ENCODE measurements around the gene HOXA9.

HOXA9 gene

DNA sequence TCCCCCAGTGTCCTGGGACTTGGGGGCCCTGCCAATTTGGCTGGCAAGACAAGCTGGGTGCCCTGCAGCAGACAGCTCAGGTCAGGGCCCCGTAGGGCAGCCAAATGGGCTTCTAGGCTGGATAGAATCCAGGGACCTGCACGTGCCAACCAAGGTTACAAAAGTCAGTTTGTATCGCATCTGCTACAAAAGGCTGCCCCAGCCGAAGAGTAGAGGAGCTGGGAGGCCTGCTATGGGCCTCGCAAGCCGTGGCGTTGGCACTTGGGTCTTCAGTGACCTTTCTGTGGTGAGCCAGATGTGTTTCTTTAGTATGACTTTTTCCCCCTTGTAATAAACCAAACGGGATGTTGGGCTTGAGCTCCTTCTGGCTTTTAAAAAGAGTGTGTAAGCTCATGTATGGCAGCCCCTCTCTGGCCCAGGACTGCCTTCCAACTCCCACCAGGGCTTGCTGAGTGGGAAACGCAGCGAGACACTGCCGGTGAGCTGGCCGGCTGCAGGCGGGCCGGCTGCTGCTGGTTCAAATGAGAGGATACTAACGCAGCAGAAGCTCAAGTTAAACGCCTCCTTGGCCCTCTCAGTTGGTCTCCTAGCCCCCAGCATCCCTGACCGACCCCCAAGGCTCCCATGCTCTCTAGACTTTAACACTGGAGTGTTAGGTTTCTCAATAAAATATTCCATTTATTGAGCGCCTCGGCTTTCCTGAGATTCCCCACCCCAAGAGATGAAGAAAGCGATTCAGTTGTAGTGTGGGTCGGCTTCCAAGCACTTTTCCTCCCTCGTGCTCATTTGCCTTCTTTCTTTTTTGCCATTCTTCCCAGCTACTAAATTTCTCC, 11.8 kb upstream of the HOXA9 start:
- no peak for DNase-seq (ENCODE audit: low read depth in 2 of 2)

- DNase-seq (ENCODE audit: low read depth in 2 of 2): no peak
Observed at GRCh38 chr7:27176524-27176845, 11.1 kb upstream of the HOXA9 start.

GRCh38 chr7:27175626-27176523, 10.5 kb upstream of the HOXA9 start:
- no peak for DNase-seq (ENCODE audit: low read depth in 2 of 2)

DNA sequence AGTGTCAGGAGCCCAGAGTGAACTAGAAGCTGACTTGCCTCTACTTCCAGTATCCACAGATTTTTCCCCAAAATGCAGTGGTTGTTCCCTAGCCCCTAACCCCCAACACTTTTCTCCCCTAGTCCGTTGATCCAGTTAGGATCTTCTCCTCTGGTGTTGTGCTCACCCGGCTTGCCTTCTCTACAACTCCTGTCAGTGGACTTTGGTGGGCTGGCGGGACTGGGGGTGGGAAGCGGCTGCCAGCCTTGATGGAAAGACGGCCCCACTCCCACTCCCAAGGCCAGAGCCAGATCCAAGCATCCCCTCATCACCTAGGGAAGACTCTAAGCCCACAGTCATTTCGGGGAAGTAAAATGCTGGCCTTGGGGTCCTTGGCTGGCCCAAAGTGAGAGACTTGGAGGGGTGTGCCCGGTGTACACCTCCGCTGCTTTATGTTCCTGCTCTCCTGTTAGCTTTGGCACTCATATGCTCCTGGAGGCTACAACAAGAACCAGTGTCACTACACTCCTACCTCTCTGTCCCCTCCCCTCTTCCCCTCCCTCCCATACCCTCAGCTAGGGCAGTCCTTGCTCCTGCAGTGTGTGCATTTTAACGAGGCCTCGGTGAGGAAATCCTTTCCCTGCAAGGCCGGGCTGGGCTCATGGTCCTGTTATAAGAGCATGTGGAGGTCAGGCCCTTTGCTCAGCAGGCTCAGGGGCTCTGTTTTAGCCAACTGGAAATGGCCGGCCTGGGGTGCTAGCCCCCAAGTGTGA, 9.7 kb upstream of the HOXA9 start:
- DNase-seq (ENCODE audit: low read depth in 2 of 2): no peak

DNA sequence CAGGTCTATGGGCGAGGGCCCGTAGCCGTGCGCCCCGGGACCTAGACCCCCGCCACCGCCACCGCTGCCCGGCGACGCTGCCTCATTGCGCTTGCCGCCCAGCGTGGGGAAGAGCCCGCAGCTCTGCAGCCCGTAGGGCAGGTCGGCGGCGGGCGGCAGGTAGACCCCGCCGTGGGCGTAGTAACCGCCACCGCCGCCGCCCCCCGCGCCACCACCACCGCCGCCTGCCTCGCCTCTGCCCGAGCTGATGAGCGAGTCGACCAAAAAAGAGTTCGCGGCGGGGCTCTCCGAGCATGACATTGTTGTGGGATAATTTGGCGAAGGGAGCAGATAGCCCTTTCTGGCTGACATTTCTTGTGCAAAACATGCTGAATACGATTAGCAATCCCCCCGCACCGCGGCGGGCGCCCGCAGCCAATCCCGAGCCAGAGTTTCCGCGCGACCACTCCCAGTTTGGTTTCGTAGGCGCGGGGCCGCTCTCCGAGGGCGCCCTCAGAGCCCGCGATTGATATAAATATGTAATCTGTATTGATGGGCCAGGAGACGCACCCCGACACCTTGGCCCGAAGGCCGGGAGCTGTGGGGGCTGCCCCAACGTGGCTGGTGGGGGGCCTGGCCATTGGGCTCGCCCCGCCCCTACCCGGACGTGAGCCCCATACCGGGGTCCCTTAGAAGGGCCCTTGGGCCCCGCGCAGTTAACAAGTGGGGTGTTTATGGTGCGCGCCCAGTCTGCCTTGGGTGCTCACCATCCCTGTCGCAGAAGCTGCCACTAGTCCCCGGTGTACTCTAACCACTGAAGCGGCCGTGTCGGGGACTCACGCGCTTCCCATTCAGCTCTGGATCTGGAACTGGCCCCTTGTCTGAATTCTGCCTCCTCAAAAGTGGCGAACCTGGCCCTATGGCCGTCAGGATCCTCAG, 8.9 kb upstream of the HOXA9 start, which contains the start of gene HOXA10:
Gene HOXA10 (minus strand): TSS at position 365 of the 918 bp plus-strand sequence. CDS start 14 bp downstream, at position 351.
- DNase-seq (ENCODE audit: low read depth in 2 of 2): no peak

DNA sequence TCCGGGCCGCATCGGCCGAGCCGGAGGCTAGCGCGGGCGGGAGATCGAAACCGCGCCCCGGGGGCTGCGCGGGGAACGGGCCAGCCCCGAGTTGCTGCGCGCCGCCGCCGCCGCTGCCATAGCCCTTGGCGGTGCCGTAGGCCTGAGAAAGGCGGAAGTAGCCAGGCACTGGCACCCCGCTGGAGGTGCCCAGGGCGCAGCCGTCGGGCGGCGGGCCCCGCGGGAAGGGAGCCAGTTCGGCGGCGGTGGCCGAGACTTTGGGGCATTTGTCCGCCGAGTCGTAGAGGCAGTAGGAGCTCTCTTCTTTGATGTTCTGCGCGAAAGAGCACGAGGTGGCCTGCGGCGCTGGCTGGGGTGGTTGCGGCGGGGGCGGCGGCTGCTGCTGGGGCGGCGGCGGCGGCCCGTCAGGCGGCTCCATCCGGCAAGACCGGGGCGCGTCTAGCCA, 8.2 kb upstream of the HOXA9 start:
- DNase-seq (ENCODE audit: low read depth in 2 of 2): no peak

- DNase-seq (ENCODE audit: low read depth in 2 of 2): no peak
Observed at GRCh38 chr7:27172823-27173510, 7.6 kb upstream of the HOXA9 start.

- DNase-seq (ENCODE audit: low read depth in 2 of 2): no peak
Observed at GRCh38 chr7:27172315-27172774, 7.0 kb upstream of the HOXA9 start.

GRCh38 chr7:27171637-27172314, 6.4 kb upstream of the HOXA9 start:
- no peak for DNase-seq (ENCODE audit: low read depth in 2 of 2)

- DNase-seq (ENCODE audit: low read depth in 2 of 2): no peak
Observed at GRCh38 chr7:27171325-27171636, 5.9 kb upstream of the HOXA9 start.

- DNase-seq (ENCODE audit: low read depth in 2 of 2): no peak
Observed at GRCh38 chr7:27170426-27171324, 5.3 kb upstream of the HOXA9 start.

- DNase-seq (ENCODE audit: low read depth in 2 of 2): no peak
Observed at GRCh38 chr7:27169658-27170425, 4.5 kb upstream of the HOXA9 start.

GRCh38 chr7:27168265-27168947, 3.1 kb upstream of the HOXA9 start:
- DNase-seq (ENCODE audit: low read depth in 2 of 2): no peak

DNA sequence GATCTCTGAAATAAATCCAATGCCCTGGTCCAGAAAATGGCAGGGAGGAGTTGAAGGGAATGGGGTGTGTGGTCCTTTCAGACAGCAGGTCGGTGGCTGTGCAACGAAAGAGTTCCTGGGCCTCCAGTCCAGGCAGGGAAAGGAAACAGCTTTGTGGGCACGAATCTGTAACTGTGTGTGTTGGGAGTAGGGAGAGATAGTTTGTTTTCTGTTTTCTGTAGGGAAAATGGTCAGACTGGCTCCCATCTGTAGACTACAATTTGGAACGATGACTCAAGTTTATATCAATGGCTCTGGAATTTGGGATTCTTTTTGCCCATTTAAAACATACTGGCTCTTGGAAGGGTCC, 2.6 kb upstream of the HOXA9 start:
- no peak for DNase-seq (ENCODE audit: low read depth in 2 of 2)

GRCh38 chr7:27166531-27167505, 1.5 kb upstream of the HOXA9 start:
- no peak for DNase-seq (ENCODE audit: low read depth in 2 of 2)

GRCh38 chr7:27165996-27166530, 726 bp upstream of the HOXA9 start:
- DNase-seq (ENCODE audit: low read depth in 2 of 2): no peak

Data from stimulated activated CD4-positive, alpha-beta T cell treated with anti-CD3 and anti-CD28 coated beads, Interleukin-15, amount 100 ng/mL, for 48 hours (primary cell).